OCI-LY3 (cell line): ENCODE data around the gene HACL1.

Source experiments
- CTCF ChIP-seq: fragments of 200-600, 300-600 bp; sonication (generic); IDR thresholded peaks from 2 replicates; pipeline ENCODE4 v1.5.1; 2014; ENCODE audit warnings: antibody characterized with exemption, low read length, low read depth
- EZH2phosphoT487 ChIP-seq: fragments of 200-600 bp; shearing (Covaris generic); IDR thresholded peaks from 2 replicates; pipeline ENCODE4 v1.6.1; 2018; ENCODE audit warnings: antibody characterized with exemption, mixed run types, low read depth

- TF ChIP-seq CTCF (no peak), EZH2phosphoT487 (no peak)
Observed at GRCh38 chr3:15632212-15632580, 30.8 kb upstream of the HACL1 start.
